ENCODE data around the gene DHRS2. TPM values are rescaled to one million over a fixed set of nuclear protein-coding genes. Genes with fewer than 3 reads are reported as not detected.

The DHRS2 gene
- total RNA-seq, 2 experiments from 2014 or later, result not detected

DNA sequence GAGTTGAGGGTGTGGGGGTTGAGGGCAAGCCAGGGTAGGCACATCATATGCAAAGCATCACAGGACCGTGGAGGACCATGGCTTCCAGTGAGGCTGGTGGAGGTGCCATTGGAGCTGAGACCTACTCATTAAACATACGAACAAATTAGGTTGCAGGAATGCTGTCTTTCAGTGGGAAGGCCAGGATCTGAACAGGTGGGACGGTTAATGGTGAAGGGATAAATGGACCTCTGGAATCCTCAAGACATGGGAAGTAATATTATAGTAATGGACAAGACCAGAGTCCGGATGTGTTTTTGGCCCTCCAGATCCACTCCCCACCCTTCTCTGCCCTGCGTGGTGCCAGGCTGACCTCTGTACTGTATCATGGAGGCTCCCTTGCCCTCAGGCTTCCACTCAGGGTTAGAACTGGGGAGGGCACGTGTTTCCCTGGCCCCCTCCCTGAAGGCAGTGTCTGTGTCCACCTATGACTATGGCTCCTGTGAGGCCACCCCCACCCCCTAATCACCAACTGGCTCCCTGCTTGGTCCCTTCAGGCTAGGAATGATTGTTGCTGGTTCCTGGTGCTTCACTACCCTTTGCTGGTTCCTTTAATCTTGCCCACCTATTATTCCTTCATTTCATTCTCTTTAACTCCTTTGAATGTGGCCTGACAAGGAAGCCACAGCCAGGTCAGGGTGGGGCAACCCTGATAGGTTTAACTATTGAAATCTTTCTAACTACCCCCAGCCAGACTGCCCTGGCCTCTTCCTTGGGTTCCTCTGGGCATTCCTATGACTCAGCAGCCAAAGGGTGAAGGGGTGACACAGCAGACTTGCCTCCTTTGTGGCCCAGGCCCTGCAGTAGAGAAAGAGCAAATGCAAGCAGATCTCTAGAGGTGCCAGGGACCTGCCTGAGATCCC lies 10.7 kb downstream of the DHRS2 start:
- Histone ChIP-seq H3K9me2 (ENCODE audit: insufficient read depth, low read length) (no peaks in the 10 kb centered on the region), H3K4me1 (ENCODE audit: insufficient read depth, low read length, poor library complexity, severe bottlenecking) (no peaks in the 10 kb centered on the region), H2AFZ (ENCODE audit: low read length) (no peak overlapping the region), H3K9me3 (ENCODE audit: low read length) (no peaks in the 10 kb centered on the region), H3K27ac (ENCODE audit: low read depth, low read length, poor library complexity, severe bottlenecking) (no peak overlapping the region), H3K36me3 (ENCODE audit: insufficient read depth, low read length) (no peaks in the 10 kb centered on the region), H4K20me1 (ENCODE audit: insufficient read depth, low read length) (no peaks in the 10 kb centered on the region), H3K4me2 (ENCODE audit: low read length) (no peak overlapping the region), H3K79me2 (ENCODE audit: insufficient read depth, low read depth, low read length) (no peaks in the 10 kb centered on the region), H3K4me3 (ENCODE audit: low read depth, low read length, poor library complexity, severe bottlenecking) (no peak overlapping the region)
- BruUV-seq (replicated peaks), result no TSS peak
- intact Hi-C loops (cut with micrococcal nuclease; ENCODE audit: unreplicated experiment), result no loop called here
- TF ChIP-seq EZH2phosphoT487 (IDR thresholded peaks at IDR 0.05; ENCODE audit: borderline replicate concordance, low read depth, low read length), result no peak
- CTCF ChIA-PET (ENCODE audit: unreplicated experiment), result no interaction called here
- POLR2A ChIA-PET, result no interaction called here
- DNase-seq (ENCODE audit: low spot score), result no peak

DNA sequence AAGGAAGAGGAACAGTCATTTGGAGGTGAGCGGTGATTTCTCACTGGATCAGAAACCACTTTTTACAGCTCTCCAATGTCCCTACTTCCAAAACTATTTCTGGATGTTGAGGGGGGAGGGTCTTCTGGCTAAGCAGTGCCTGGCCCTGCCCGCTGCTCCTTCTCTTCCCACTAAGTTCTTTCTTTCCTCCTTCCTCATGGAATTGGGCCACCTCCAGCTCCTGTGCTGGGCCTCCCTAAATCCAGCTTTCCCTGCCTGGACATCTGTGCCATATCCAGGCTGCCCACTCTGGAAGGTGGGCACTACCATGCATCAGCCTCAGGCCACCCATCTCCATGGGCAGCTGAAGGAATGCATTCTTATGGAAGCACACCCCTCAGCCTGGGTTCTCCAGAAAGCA lies 11.5 kb downstream of the DHRS2 start:
- intact Hi-C loops (cut with micrococcal nuclease; ENCODE audit: unreplicated experiment), result no loop called here
- Histone ChIP-seq H3K27ac (ENCODE audit: low read depth, low read length, poor library complexity, severe bottlenecking) (no peak overlapping the region), H3K4me1 (ENCODE audit: insufficient read depth, low read length, poor library complexity, severe bottlenecking) (no peaks in the 10 kb centered on the region), H3K4me2 (ENCODE audit: low read length) (no peak overlapping the region), H3K9me3 (ENCODE audit: low read length) (no peaks in the 10 kb centered on the region), H3K79me2 (ENCODE audit: insufficient read depth, low read depth, low read length) (no peaks in the 10 kb centered on the region), H2AFZ (ENCODE audit: low read length) (no peak overlapping the region), H4K20me1 (ENCODE audit: insufficient read depth, low read length) (no peaks in the 10 kb centered on the region), H3K36me3 (ENCODE audit: insufficient read depth, low read length) (no peaks in the 10 kb centered on the region), H3K4me3 (ENCODE audit: low read depth, low read length, poor library complexity, severe bottlenecking) (no peak overlapping the region), H3K9me2 (ENCODE audit: insufficient read depth, low read length) (no peaks in the 10 kb centered on the region)
- ChIA-PET CTCF (ENCODE audit: unreplicated experiment) (no interaction called here), POLR2A (no interaction called here)
- TF ChIP-seq EZH2phosphoT487 (IDR thresholded peaks at IDR 0.05; ENCODE audit: borderline replicate concordance, low read depth, low read length), result no peak
- TF ChIP-seq, protein P1, sequence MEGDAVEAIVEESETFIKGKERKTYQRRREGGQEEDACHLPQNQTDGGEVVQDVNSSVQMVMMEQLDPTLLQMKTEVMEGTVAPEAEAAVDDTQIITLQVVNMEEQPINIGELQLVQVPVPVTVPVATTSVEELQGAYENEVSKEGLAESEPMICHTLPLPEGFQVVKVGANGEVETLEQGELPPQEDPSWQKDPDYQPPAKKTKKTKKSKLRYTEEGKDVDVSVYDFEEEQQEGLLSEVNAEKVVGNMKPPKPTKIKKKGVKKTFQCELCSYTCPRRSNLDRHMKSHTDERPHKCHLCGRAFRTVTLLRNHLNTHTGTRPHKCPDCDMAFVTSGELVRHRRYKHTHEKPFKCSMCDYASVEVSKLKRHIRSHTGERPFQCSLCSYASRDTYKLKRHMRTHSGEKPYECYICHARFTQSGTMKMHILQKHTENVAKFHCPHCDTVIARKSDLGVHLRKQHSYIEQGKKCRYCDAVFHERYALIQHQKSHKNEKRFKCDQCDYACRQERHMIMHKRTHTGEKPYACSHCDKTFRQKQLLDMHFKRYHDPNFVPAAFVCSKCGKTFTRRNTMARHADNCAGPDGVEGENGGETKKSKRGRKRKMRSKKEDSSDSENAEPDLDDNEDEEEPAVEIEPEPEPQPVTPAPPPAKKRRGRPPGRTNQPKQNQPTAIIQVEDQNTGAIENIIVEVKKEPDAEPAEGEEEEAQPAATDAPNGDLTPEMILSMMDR (conservative IDR thresholded peaks at IDR 0.05; ENCODE audit: low read length), result no peak
- BruUV-seq (replicated peaks), result no TSS peak
- no peak for DNase-seq (ENCODE audit: low spot score)

DNA sequence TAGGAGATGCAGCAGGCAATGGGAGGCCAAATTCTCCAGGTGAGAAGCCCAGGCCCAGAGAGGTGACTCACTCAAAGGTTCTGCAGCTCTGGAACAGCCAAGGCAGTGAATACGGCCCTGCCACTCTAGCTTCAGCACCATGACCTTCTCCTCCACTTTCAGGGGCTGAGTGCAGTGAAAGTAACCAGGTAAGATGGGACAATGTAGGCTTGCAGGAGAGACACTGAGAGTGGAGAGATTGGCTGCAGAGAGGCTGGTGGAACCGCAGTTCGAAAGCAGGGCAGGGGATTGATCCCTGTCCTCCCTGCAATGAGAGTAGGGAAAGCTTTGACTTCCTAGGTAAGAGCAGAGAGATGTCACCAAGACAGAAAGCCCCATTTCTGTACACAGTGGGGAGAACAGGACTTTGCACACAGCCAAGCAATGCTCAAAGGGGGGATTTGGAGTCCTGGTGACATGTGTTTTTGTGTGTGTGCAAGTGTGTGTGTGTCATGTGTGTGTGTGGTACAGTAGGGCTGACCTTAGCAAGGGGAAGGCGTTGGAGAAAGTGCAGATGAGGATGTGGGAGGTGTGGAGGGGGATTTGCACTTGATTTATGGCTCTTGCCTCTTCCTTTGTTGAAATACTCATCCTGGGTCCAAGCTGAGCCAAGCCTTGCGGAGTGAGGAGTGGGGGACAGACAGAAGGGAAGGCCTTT lies 12.7 kb downstream of the DHRS2 start:
- Histone ChIP-seq H3K4me2 (ENCODE audit: low read length) (no peak overlapping the region), H4K20me1 (ENCODE audit: insufficient read depth, low read length) (no peaks in the 10 kb centered on the region), H3K27ac (ENCODE audit: low read depth, low read length, poor library complexity, severe bottlenecking) (no peak overlapping the region), H3K9me2 (ENCODE audit: insufficient read depth, low read length) (no peaks in the 10 kb centered on the region), H2AFZ (ENCODE audit: low read length) (no peak overlapping the region), H3K79me2 (ENCODE audit: insufficient read depth, low read depth, low read length) (no peaks in the 10 kb centered on the region), H3K4me3 (ENCODE audit: low read depth, low read length, poor library complexity, severe bottlenecking) (no peak overlapping the region), H3K36me3 (ENCODE audit: insufficient read depth, low read length) (no peaks in the 10 kb centered on the region), H3K9me3 (ENCODE audit: low read length) (no peaks in the 10 kb centered on the region), H3K4me1 (ENCODE audit: insufficient read depth, low read length, poor library complexity, severe bottlenecking) (no peaks in the 10 kb centered on the region)
- intact Hi-C loops (cut with micrococcal nuclease; ENCODE audit: unreplicated experiment), result no loop called here
- no TSS peak for BruUV-seq (replicated peaks)
- CTCF ChIA-PET (ENCODE audit: unreplicated experiment), result no interaction called here
- POLR2A ChIA-PET, result no interaction called here
- no peak for DNase-seq (ENCODE audit: low spot score)
- TF ChIP-seq, protein P1 (conservative IDR thresholded peaks at IDR 0.05; ENCODE audit: low read length), result no peak
- no peak for TF ChIP-seq EZH2phosphoT487 (IDR thresholded peaks at IDR 0.05; ENCODE audit: borderline replicate concordance, low read depth, low read length)

Data from OCI-LY7 (cell line).